Gastrocnemius medialis (tissue), 4 donors: ENCODE measurements around the gene KLHDC7B. TPM values are rescaled to one million over a fixed set of nuclear protein-coding genes. Genes with fewer than 3 reads are reported as not detected.
A peak's percentile ranks its signal among the peaks of the same experiment; 100 is the strongest.

Experiments
- ATAC-seq, 2 donors: fragments of 150-250 bp; one replicate each; pipeline ENCODE4 v1.9.1; 2016
- DNase-seq, 2 donors: peaks; one replicate each; pipeline ENCODE4 v3.0.0-alpha.2; 2019
- H3K27ac ChIP-seq, 4 donors: fragments of 200-600 bp; sonication (generic); 1 replicate in 1 of 4; 2 replicates in 3 of 4; pipeline ENCODE4 v1.5.1; 2016 to 2018; ENCODE audit warnings: mild to moderate bottlenecking in 2 of 4, moderate library complexity in 1 of 4
- H3K27me3 ChIP-seq, 3 donors: fragments of 200-600 bp; sonication (generic) in 2 of 3; 1 replicate in 1 of 3; 2 replicates in 2 of 3; pipeline versions ENCODE4 v1.5.1 to v1.6.0; 2016 to 2019; ENCODE audit warnings: mild to moderate bottlenecking in 1 of 3, moderate library complexity in 1 of 3
- H3K36me3 ChIP-seq, 2 donors: fragments of 200-600 bp; sonication (generic) in 1 of 2; one replicate each; pipeline ENCODE4 v1.5.1; 2017 to 2018
- H3K4me1 ChIP-seq, 2 donors: fragments of 200-600 bp; sonication (generic) in 1 of 2; one replicate each; pipeline ENCODE4 v1.5.1; 2016 to 2017; ENCODE audit warnings: mild to moderate bottlenecking in 2 of 2
- H3K4me3 ChIP-seq, 4 donors: fragments of 200-600 bp; sonication (generic) in 3 of 4; 1 replicate in 1 of 4; 2 replicates in 3 of 4; pipeline ENCODE4 v1.5.1; 2016 to 2019; ENCODE audit warnings: mild to moderate bottlenecking in 2 of 4
- H3K9me3 ChIP-seq, 3 donors: fragments of 200-600 bp; sonication (generic) in 2 of 3; 1 replicate in 1 of 3; 2 replicates in 2 of 3; pipeline ENCODE4 v1.5.1; 2016 to 2019
- CTCF ChIP-seq, 5 experiments: fragments of 450-650 bp in 3 of 5; fragments of 200-600 bp in 2 of 5; sonication (generic) in 2 of 5; IDR thresholded peaks in 4 of 5; conservative IDR thresholded peaks in 1 of 5; 1 replicate in 4 of 5; 2 replicates in 1 of 5; pipeline ENCODE4 v1.5.1; 2016 to 2019; ENCODE audit warnings: antibody characterized with exemption in 5 of 5, mild to moderate bottlenecking in 3 of 5, moderate library complexity in 3 of 5
- POLR2A ChIP-seq, 2 donors: fragments of 450-650 bp; IDR thresholded peaks; one replicate each; pipeline ENCODE4 v1.6.1; 2017; ENCODE audit warnings: antibody characterized with exemption in 2 of 2, mild to moderate bottlenecking in 2 of 2, moderate library complexity in 2 of 2
- in situ Hi-C, 4 donors: fragments of 200-750 bp; cut with MboI; loops; one replicate each; pipeline versions ENCODE4 v1.15.0 to v1.8.0; 2017; ENCODE audit warnings: low sequenced_read_pairs in 4 of 4
- intact Hi-C: fragments of 100-400 bp; cut with DNase I; formaldehyde crosslinking; loops from one replicate; pipeline ENCODE4 v1.15.1; 2023; ENCODE audit warnings: low total_unique reads
- total RNA-seq, 4 donors: library from RNA; depleted of rRNA; stranded (reverse); fragments of >200 nt; gene quantifications; one replicate each; pipeline versions ENCODE4 v1.1.0 to v1.2.3, GENCODE V29; 2016

The KLHDC7B gene
- total RNA-seq, 4 donors from 2014 or later: not detected

GRCh38 chr22:50523458-50523805 is 22.3 kb upstream of the KLHDC7B start:
- intact Hi-C loops: no loop called here
- H3K4me3 ChIP-seq: no peak overlapping the region
- no peak for TF ChIP-seq CTCF (IDR thresholded peaks at IDR 0.05 in 4 of 5, conservative IDR thresholded peaks at IDR 0.05 in 1 of 5)
- no peak for TF ChIP-seq POLR2A (IDR thresholded peaks at IDR 0.05)
- peaks cover 13 to 18% of the 10 kb centered on the region in 2 donors for H3K4me1 ChIP-seq
- peaks cover 0 to under 1% (median 0%) of the 10 kb centered on the region in 3 donors for H3K27me3 ChIP-seq
- peaks cover 0 to 42% of the 10 kb centered on the region in 2 donors for H3K36me3 ChIP-seq
- in situ Hi-C loops: no loop called here
- H3K9me3 ChIP-seq: no peaks in the 10 kb centered on the region
- no peak overlapping the region for H3K27ac ChIP-seq
- ATAC-seq: no peak
- no peak for DNase-seq

DNA sequence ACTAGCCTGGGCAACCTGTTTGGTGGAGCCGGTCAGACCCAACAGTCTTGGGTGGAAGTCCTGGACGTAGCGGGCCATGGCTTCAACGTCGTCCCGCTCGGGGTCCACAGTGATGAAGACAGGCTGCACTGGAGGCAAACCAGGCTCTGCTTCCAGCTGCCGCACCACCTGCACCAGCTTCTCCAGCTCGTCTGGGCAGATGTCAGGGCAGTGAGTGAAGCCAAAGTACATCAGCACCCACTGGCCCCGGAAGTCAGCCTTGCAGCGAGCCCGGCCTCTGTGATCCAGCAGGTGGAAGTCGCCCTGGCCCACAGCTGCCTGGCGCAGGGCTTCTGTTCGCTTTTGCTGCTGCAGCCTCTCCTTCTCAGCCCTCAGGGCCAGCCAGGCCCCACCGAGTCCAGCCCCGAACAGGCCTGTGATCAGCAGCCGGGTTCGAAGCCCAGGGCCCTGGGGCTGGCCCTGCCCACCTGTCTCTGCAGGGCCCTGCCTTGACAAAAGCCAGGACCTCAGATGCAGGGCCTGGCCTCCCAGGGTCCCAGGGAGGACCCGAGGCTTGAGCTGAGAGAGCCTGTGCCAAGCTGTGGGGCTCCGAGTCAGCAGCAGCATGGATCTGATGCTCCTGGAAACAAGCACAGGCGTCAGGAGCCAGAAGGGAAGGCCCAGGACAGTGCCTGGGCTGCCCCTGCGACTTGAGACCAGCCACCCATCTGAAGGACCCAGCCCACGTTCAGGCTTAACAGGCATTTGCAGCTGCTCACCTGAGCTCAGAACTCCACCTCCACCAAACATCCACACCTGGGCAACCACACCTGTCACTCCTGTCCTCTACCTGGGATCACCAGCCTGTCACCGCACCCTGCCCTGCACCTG is 21.7 kb upstream of the KLHDC7B start:
- DNase-seq (no peak), ATAC-seq (no peak)
- in situ Hi-C loops: no loop called here
- Histone ChIP-seq H3K27ac (no peak overlapping the region), H3K4me1 (peaks cover 13 to 18% of the 10 kb centered on the region in 2 donors), H3K4me3 (peak overlapping the region; percentile 68 to 91 (median 83)), H3K9me3 (no peaks in the 10 kb centered on the region), H3K36me3 (peaks cover 0 to 36% of the 10 kb centered on the region in 2 donors), H3K27me3 (peaks cover 0 to 7% (median 3%) of the 10 kb centered on the region in 3 donors)
- intact Hi-C loops: no loop called here
- no peak for TF ChIP-seq POLR2A (IDR thresholded peaks at IDR 0.05)
- TF ChIP-seq CTCF (IDR thresholded peaks at IDR 0.05 in 4 of 5, conservative IDR thresholded peaks at IDR 0.05 in 1 of 5): no peak

DNA sequence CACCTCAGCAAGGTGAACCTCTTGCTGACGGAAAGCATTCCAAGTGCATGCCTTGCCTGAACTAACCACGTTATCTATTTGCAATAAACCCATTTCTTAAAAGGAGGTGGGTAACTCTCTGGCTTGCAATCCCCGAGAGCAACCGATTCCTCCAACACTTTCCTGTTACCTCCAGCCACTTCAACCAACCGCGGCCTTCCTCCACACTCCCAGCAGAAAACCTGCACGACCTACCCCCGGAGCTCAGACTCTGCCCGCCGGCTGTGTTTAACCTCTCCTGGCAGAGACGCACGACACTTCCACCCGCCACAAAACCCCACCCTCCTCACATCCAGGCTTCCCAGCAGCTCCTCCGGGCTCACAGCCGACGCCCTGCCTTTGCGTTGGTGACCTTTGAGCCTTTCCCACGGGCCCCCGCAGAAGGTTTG is 21.0 kb upstream of the KLHDC7B start:
- DNase-seq (no peak), ATAC-seq (no peak)
- Histone ChIP-seq H3K27ac (peak overlapping the region; percentile 84 to 92 (median 88)), H3K27me3 (peaks cover 5 to 14% (median 10%) of the 10 kb centered on the region in 3 donors), H3K4me3 (peak overlapping the region; percentile 68 to 91 (median 83)), H3K9me3 (no peaks in the 10 kb centered on the region), H3K36me3 (peaks cover 0 to 29% of the 10 kb centered on the region in 2 donors), H3K4me1 (peaks cover 13 to 18% of the 10 kb centered on the region in 2 donors)
- intact Hi-C loops (loop anchor here (1.0 to 5.0 kb wide), 2 partner anchors 16 to 103 kb away; partner anchors contain the start of genes ARSA and NCAPH2), in situ Hi-C loops (no loop called here)
- TF ChIP-seq POLR2A (IDR thresholded peaks at IDR 0.05): no peak
- TF ChIP-seq CTCF (IDR thresholded peaks at IDR 0.05 in 4 of 5, conservative IDR thresholded peaks at IDR 0.05 in 1 of 5): no peak

- intact Hi-C loops (loop anchor here (1.0 to 5.0 kb wide), 2 partner anchors 17 to 102 kb away; partner anchors contain the start of genes ARSA and NCAPH2), in situ Hi-C loops (no loop called here)
- H3K4me3 ChIP-seq: peak within 1 kb of the TSS; percentile 68 to 91 (median 83)
- peaks cover 0 to 28% of the 10 kb centered on the region in 2 donors for H3K36me3 ChIP-seq
- H3K9me3 ChIP-seq: no peaks in the 10 kb centered on the region
- peaks cover 7 to 18% (median 16%) of the 10 kb centered on the region in 3 donors for H3K27me3 ChIP-seq
- H3K4me1 ChIP-seq: peaks cover 13 to 18% of the 10 kb centered on the region in 2 donors
- H3K27ac ChIP-seq: peak within 1 kb of the TSS; percentile 84 to 92 (median 88)
- DNase-seq (peak; percentile 87 to 91), ATAC-seq (peak; percentile 87)
- TF ChIP-seq POLR2A (IDR thresholded peaks at IDR 0.05) (peak; percentile 68 to 72), CTCF (IDR thresholded peaks at IDR 0.05 in 4 of 5, conservative IDR thresholded peaks at IDR 0.05 in 1 of 5) (peak in 4 of 5 experiments; percentile 37 to 57 (median 47))
These were observed 20.4 kb upstream of the KLHDC7B start, which contains the start of gene SCO2 for GRCh38 chr22:50525104-50525857. Gene SCO2 (minus strand): TSS chr22:50525598. CDS start chr22:50524411, 1,187 bp downstream.
